HG03060 (cell line): Measurements from ENCODE around the gene BTBD2.

ENCODE experiments used
- ATAC-seq: cut with Tn5 transposase; IDR thresholded peaks from one replicate; pipeline ENCODE4 v1.9.1; 2021; ENCODE audit warnings: low read depth, moderate number of reproducible peaks; ENCODE audit not compliant: unreplicated experiment

Gene BTBD2

DNA sequence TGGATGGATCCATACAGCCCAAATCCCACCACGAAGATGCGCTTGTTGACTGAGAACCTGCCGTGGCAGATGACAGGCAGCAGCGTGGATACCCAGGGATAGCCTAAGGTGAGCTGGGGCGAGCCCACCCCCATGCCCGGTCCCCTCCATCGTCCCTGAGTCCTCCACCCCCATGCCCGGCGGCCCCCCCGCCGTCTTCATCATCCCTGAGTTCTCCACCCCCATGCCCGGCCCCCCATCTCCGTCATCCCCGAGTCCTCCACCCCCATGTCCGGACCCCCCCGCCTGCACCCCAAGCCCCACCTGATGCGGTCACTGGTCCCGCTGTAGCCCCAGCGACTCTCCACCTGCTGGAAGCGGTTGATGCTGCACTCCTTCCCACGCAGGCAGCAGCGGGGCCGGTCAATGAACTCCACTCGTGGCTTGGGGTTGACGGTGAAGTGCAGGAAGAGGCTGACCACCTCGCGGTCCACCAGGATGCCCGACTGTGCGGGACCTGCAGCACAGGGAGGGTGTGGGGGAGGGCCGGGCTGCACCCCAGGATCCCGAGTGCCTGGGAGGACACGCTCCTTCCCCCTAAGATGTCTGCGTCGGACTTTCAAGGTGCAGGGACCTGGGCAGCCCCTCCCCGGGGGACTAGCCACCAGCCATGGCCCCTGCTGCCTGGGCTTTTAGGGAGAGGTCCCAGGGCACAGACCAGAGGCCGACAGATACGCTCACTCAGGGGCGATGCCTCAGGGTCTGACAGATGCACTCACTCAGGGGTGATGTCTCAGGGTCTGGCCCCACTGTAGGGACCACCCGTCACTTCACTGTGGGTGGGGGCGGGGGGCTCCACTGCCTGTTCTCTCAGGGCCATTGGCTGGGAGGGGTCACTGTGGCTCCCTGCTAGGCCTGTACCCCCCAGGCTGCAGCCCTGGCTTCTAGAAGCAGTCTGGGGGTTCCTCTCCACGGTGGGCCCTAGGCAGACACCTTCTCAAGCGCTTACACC, 28.0 kb downstream of the BTBD2 start:
- no peak for ATAC-seq

GRCh38 chr19:1986357-1987162, 29.0 kb downstream of the BTBD2 start:
- no peak for ATAC-seq

DNA sequence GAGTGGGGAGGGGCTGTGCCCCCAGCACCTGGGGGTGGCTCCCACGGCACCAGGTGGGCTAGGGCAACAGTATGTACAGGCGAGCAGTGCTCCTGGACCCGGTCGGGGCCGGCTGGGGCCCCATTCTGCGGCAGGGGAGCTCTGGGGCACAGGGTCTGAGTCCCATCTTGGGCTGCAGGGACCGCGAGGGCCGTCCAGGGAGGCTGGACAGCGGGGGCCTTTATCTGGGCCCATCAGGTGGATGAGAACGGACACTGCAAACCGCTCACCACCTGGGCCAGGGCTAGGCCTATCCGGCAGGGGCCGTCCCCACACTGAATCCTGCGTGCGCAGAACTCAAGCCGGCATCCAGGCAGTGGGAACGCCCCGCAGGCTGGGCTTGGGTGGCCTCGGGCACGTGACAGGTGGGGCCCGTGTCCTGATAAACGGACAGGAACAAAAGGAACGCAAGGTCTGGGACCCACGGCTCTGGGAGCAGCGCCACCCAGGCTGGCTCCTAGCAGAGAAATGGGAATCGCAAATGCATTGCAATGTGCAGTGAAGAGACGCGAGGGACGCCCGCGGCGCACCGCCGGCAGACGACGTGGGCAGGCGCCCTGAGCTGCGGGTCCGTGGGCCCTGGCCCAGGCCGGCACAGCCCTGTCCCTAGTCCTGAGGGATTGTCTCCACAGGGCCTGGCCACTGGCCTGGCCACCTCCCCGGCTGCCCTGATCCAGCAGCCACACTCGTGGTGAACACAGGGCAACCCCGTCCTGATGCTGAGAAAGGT, 29.7 kb downstream of the BTBD2 start:
- ATAC-seq, result no peak

DNA sequence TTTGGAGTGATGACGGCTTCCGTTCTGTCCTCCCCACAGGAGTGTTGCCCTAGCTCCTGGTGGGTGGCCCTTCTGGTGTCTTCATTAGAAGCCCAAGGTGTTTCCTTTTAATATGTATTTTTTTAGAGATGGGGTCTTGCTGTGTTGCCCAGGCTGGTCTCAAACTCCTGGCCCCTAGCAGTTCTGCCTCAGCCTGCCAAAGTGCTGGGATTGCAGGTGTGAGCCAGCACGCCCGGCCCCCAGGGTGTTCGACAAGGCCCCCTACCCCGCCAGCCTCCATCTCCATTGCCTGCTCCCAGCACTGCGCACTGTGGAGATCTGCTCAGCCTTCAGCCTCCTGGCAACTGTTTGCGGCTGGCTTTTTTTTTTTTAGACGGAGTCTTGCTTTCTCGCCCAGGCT, 31.2 kb downstream of the BTBD2 start:
- ATAC-seq, result no peak

- ATAC-seq, result no peak
These were observed 34.3 kb downstream of the BTBD2 start for GRCh38 chr19:1981253-1981652.

DNA sequence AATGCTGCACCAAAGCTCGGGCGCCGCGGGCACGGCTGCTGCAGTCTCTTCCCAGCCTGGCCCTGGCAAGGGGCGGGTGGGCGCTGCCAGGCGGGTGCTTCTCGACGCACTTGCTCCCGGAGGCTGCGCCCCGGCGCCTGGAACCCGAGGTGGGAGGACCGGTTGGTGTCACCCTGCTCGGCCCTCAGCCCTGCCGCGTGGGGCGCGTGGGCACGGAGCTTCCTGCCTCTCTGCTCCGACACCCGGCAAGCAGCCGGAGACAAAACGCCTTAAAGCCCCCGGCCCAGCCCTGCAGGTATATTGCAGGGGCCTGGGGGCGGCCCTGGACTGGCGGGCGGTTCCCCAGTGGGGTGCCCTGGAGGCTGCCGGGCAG, 34.7 kb downstream of the BTBD2 start:
- ATAC-seq, result no peak

DNA sequence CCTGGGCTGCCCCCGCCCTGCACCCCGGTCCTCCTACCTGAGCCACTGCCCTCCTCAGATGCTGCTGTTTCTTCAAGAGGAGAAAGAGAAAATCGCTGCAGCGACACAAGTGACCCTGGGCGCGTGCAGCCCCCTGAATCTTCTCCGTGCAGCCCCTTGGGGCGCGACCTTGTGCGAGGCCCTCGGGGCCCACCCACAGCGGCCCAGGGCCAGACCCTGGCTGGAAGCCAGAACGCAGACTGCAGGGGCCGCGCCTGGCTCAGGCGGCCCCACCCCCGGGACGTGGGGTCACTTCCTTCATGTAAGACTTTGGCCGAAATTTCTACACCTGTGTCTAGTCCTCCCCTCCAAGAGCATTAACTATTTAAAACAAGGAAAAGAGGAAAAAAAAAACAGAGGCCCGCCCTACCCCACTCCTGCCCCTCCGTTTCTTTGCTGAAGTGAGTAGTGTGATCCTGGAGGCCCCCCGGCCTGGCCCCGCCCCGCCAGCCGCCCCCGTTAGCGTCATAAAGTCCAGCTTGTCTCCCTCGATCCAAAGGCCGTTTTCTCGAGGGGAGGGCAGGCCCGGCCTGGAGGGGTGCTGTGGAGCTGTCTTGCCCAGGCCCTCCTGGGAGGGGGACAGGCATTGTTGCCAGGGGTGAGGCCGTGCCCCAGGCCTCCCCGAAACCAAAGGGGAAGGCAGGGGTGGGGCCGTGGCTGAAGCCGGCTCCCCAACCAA, 35.3 kb downstream of the BTBD2 start:
- ATAC-seq, result no peak

DNA sequence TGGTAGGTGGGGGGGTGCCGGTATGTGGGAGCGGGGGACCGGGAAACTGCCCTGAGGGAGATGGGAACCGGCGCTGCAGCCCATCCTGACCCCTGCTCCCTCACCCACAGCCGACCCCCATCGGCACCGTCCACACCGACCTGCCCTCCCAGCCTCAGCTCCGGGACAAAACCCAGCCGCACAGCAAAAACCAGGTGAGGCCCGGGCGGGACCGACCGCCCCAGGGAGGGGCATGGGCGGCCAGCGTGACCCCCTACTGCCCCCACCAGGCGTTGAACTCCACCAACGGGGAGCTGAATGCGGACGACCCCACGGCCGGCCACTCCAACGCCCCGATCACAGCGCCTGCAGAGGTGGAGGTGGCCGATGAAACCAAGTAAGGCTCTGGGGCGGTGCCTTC, 35.9 kb downstream of the BTBD2 start:
- no peak for ATAC-seq

DNA sequence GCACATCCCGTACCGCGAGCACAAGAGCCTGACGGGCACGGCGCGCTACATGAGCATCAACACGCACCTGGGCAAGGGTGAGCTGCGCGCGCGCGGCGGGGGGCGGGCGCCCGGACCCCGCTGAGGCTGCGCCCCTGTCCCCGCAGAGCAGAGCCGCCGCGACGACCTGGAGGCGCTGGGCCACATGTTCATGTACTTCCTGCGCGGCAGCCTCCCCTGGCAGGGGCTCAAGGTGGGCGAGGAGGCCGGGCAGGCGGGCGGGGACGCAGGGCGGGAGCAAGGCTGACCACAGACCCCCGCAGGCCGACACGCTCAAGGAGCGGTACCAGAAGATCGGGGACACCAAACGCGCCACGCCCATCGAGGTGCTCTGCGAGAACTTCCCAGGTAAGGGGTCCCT, 36.5 kb downstream of the BTBD2 start:
- no peak for ATAC-seq

- no peak for ATAC-seq
These were observed 37.1 kb downstream of the BTBD2 start for GRCh38 chr19:1978346-1978894.

DNA sequence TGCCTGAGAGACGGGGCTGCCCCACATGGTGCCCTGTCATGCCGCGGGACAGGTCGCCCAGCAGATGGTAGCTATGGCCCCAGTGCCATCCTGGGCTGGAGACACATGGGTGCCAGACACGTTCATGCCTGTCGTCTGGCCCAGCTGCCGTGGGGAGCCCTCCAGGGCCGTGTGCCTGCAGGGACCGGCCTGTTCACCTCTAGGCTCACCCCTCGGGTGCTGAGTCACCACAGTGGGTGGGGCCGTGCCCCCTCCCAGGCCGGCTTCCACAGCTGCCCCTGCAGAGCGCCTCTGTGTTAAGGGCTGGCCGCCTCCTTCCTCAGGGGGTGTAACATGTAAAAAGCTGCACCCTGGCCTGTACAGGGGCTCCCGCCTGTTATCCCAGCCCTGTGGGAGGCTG, 38.4 kb downstream of the BTBD2 start:
- no peak for ATAC-seq

DNA sequence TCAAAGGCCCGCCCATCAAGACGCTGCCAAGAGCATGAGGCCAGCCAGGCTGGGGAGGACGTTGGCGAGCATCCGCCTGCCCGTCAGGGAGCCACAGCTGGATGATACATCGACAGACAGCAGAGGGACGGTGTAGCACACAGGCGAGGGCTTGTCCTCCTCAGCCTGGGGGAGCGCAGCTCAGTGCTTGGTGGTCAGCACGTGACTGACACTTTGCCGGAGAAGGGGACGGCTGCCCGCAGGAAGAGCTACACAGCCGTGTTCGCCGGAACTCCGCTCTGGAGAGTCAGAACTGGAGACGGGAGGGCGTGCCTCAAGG, 40.4 kb downstream of the BTBD2 start:
- no peak for ATAC-seq

DNA sequence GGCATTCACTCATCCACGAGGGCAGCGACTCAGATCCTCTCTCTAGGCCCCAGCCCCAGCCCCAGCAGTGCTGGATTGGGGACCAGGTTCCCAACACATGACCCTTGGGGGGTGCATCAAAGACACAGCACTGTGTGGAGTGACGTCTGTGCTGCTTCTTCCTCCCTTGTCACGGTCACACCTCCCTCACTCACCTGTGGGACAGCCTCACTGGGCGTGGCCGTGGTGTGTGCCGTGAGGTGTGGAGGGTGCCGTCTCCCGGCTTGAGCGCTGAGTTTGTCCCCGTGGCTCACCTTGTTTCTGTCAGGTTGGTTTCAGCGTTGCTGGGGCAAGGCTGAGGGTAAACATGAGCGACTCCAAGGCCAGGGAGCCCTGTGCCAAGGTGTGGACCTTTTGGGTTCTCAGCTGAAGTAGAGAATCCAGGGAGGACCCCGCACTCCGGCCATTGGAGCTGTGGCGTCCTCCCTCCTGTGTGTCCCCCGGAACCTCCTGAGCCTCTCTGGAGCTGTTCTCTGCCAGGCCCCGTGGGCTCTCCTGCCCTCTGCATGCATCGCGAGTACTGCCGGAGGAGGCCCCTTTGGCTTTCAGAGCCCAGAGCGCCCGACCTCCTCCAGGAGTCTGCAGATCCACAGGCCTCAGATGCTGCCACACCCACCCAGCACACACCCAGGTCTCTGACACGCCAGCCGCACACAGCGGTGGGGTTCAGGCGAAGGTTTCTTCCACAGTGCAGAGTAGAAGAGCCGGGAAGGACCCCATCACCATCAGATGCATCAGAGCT, 40.9 kb downstream of the BTBD2 start:
- ATAC-seq, result no peak

- no peak for ATAC-seq
These were observed 44.6 kb downstream of the BTBD2 start for GRCh38 chr19:1970806-1971502.

GRCh38 chr19:1970003-1970805, 45.3 kb downstream of the BTBD2 start:
- no peak for ATAC-seq

DNA sequence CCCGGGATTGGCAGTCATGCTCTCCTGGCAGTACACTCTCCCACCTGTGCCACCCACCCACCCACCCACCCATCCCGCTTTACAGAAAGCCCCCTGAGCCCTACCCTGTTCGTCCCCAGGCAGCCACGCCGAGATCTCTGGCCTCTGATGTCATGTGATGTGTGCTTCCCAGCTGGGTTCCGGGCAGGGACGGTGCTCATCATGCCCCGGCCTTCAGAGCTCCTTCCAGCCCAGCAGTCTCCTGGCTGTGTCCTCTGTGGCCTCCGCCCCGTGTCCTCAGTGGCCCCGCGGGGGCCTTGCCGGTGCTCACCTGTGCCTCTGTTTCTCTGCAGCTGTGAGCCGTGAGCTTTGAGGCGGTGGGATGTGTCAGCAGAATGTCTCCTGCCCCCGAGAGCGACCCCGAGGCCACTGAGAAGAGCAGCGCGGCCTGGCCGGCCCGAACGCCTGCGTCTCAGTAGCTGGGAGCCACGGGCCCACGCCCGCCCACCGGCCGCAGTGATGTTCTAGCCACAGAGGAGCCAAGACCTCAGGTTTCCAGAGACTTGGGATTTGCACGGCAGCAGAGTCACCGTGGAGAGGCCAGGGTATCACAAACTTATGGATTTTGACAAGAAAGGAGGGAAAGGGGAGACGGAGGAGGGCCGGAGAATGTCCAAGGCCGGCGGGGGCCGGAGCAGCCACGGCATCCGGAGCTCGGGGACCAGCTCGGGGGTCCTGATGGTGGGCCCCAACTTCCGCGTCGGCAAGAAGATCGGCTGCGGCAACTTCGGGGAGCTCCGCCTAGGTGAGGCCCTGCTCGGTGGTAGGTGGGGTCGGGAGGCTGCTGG, 46.1 kb downstream of the BTBD2 start:
- ATAC-seq, result no peak
